HEK293 (cell line): ENCODE measurements around the gene SUPV3L1.
"Not testable (repeated sequence)": the region's sequence is repeated elsewhere in the genome, so short reads cannot be mapped to it uniquely, and the experiment has no call there.

Experiments
- CTCF ChIA-PET: fragments of 350-600 bp; formaldehyde crosslinking; extraction: SDS; loops from one replicate; lab custom pipeline; 2021; ENCODE audit warnings: antibody characterized with exemption; lab: Yijun Ruan, JAX
- POLR2A ChIA-PET: fragments of 300-600 bp; formaldehyde crosslinking; extraction: SDS; loops from one replicate; lab custom pipeline; 2020; ENCODE audit warnings: antibody characterized with exemption, inconsistent platforms; lab: Yijun Ruan, JAX
- H3K27ac ChIP-seq: fragments of 200-500 bp; sonication (Bioruptor generic); 2 replicates; pipeline ENCODE4 v1.5.1; 2014; ENCODE audit warnings: low read depth, low read length, control low read depth, inconsistent platforms; ENCODE audit errors: extremely low read depth
- H3K36me3 ChIP-seq, 2 experiments: fragments of 200-500 bp in 1 of 2; sonication (Bioruptor generic) in 1 of 2; 1 replicate in 1 of 2; 2 replicates in 1 of 2; pipeline ENCODE4 v1.5.1; 2014 to 2017; ENCODE audit warnings: inconsistent platforms in 2 of 2, low read length in 2 of 2; ENCODE audit not compliant: control insufficient read depth in 2 of 2, insufficient read depth in 1 of 2
- H3K4me1 ChIP-seq: fragments of 200-500 bp; sonication (Bioruptor generic); 2 replicates; pipeline ENCODE4 v1.5.1; 2014; ENCODE audit warnings: mild to moderate bottlenecking, low read length, inconsistent platforms; ENCODE audit not compliant: control insufficient read depth, insufficient read depth
- H3K4me3 ChIP-seq: 2 replicates; pipeline ENCODE4 v1.5.1; 2011; ENCODE audit warnings: low read depth, mild to moderate bottlenecking, control low read depth, low read length, moderate library complexity
- H3K9me3 ChIP-seq: fragments of 200-500 bp; sonication (Bioruptor generic); 2 replicates; pipeline ENCODE4 v1.5.1; 2014; ENCODE audit warnings: low read depth, low read length, inconsistent platforms; ENCODE audit not compliant: control insufficient read depth, insufficient read depth
- GLIS1 ChIP-seq: fragments of 450-650 bp; formaldehyde crosslinking; IDR thresholded peaks from 2 replicates; pipeline ENCODE4 v1.5.1; 2016; ENCODE audit warnings: missing biosample characterization, missing genetic modification characterization
- IKZF3 ChIP-seq: fragments of 450-650 bp; IDR thresholded peaks from 2 replicates; pipeline ENCODE4 v1.5.0; 2018; ENCODE audit warnings: missing biosample characterization, mild to moderate bottlenecking, missing genetic modification characterization, moderate library complexity
- KLF8 ChIP-seq: fragments of 450-650 bp; formaldehyde crosslinking; IDR thresholded peaks from 2 replicates; pipeline ENCODE4 v1.5.1; 2016; ENCODE audit warnings: missing biosample characterization, missing genetic modification characterization
- PRDM6 ChIP-seq: fragments of 450-650 bp; formaldehyde crosslinking; IDR thresholded peaks from 2 replicates; pipeline ENCODE4 v1.5.1; 2017; ENCODE audit warnings: missing biosample characterization, missing genetic modification characterization
- SCRT2 ChIP-seq: fragments of 450-650 bp; formaldehyde crosslinking; IDR thresholded peaks from 2 replicates; pipeline ENCODE4 v1.5.1; 2016; ENCODE audit warnings: missing biosample characterization, missing genetic modification characterization
- ZNF121 ChIP-seq: fragments of 450-650 bp; formaldehyde crosslinking; IDR thresholded peaks from 2 replicates; pipeline ENCODE4 v1.5.1; 2016; ENCODE audit warnings: missing biosample characterization, missing genetic modification characterization
- ZNF416 ChIP-seq: fragments of 450-650 bp; formaldehyde crosslinking; IDR thresholded peaks from 2 replicates; pipeline ENCODE4 v1.5.1; 2016; ENCODE audit warnings: missing biosample characterization, missing genetic modification characterization
- ZNF423 ChIP-seq: fragments of 450-650 bp; formaldehyde crosslinking; IDR thresholded peaks from 2 replicates; pipeline ENCODE4 v1.5.1; 2016; ENCODE audit warnings: missing biosample characterization, missing genetic modification characterization
- ZNF473 ChIP-seq: fragments of 450-650 bp; formaldehyde crosslinking; IDR thresholded peaks from 2 replicates; pipeline ENCODE4 v1.5.1; 2017; ENCODE audit warnings: missing biosample characterization, missing genetic modification characterization
- ZNF558 ChIP-seq: fragments of 450-650 bp; formaldehyde crosslinking; IDR thresholded peaks from 2 replicates; pipeline ENCODE4 v1.5.1; 2016; ENCODE audit warnings: missing biosample characterization, missing genetic modification characterization
- ZNF624 ChIP-seq: fragments of 450-650 bp; formaldehyde crosslinking; IDR thresholded peaks from 2 replicates; pipeline ENCODE4 v1.5.1; 2017; ENCODE audit warnings: missing biosample characterization, missing genetic modification characterization
- ZNF654 ChIP-seq: fragments of 450-650 bp; formaldehyde crosslinking; IDR thresholded peaks from 2 replicates; pipeline ENCODE4 v1.5.1; 2016; ENCODE audit warnings: low read depth, missing biosample characterization, missing genetic modification characterization
- ZNF677 ChIP-seq: fragments of 450-650 bp; IDR thresholded peaks from 2 replicates; pipeline ENCODE4 v1.5.0; 2018; ENCODE audit warnings: missing biosample characterization, mild to moderate bottlenecking, missing genetic modification characterization, moderate library complexity
- TF ChIP-seq, protein P1 (sequence below): fragments of 450-650 bp; formaldehyde crosslinking; conservative IDR thresholded peaks from 2 replicates; pipeline ENCODE4 v1.5.1; 2016; ENCODE audit warnings: low read depth, missing biosample characterization, missing genetic modification characterization
- TF ChIP-seq, protein P2 (sequence below): fragments of 450-650 bp; formaldehyde crosslinking; IDR thresholded peaks from 2 replicates; pipeline ENCODE4 v1.5.1; 2016; ENCODE audit warnings: missing biosample characterization, missing genetic modification characterization, borderline replicate concordance
- TF ChIP-seq, protein P3 (sequence below): fragments of 450-650 bp; formaldehyde crosslinking; IDR thresholded peaks from 2 replicates; pipeline ENCODE4 v1.5.1; 2017; ENCODE audit warnings: missing biosample characterization, missing genetic modification characterization

The SUPV3L1 gene

GRCh38 chr10:69139961-69140360 lies 40.1 kb upstream of the SUPV3L1 start:
- POLR2A ChIA-PET, result no interaction called here

GRCh38 chr10:69141304-69141703 lies 38.7 kb upstream of the SUPV3L1 start:
- POLR2A ChIA-PET, result no interaction called here
- Histone ChIP-seq H3K27ac (no peak overlapping the region), H3K4me1 (no peaks in the 10 kb centered on the region), H3K36me3 (peaks cover 9 to 10% of the 10 kb centered on the region in 2 experiments), H3K4me3 (no peak overlapping the region), H3K9me3 (no peaks in the 10 kb centered on the region)
- CTCF ChIA-PET, result no interaction called here
- no peak for TF ChIP-seq PRDM6
- TF ChIP-seq IKZF3, result no peak

More at GRCh38 chr10:69139961-69140360, 40.1 kb upstream of the SUPV3L1 start:
- peaks cover 19% of the 10 kb centered on the region in 2 experiments for H3K36me3 ChIP-seq
- TF ChIP-seq ZNF654 (tag by site-specific recombination), result no peak
- no peak for TF ChIP-seq SCRT2 (tag by site-specific recombination)
- CTCF ChIA-PET, result interaction anchor here (0.8 kb wide), 1 partner anchor 651 kb away, joined by 3 read pairs; no protein-coding TSS in a partner anchor
- no peak overlapping the region for H3K27ac ChIP-seq
- no peaks in the 10 kb centered on the region for H3K4me1 ChIP-seq
- H3K4me3 ChIP-seq, result no peak overlapping the region
- H3K9me3 ChIP-seq, result no peaks in the 10 kb centered on the region

- CTCF ChIA-PET, result interaction anchor here (0.7 kb wide), 1 partner anchor 23 kb away, joined by 4 read pairs; no protein-coding TSS in a partner anchor
- H3K4me3 ChIP-seq, H3K36me3 ChIP-seq, POLR2A ChIA-PET, H3K27ac ChIP-seq, H3K4me1 ChIP-seq, H3K9me3 ChIP-seq: not testable (repeated sequence)
- peak; percentile 85 for TF ChIP-seq ZNF121 (tag by site-specific recombination)
Observed at GRCh38 chr10:69142074-69142473, 38.0 kb upstream of the SUPV3L1 start.

DNA sequence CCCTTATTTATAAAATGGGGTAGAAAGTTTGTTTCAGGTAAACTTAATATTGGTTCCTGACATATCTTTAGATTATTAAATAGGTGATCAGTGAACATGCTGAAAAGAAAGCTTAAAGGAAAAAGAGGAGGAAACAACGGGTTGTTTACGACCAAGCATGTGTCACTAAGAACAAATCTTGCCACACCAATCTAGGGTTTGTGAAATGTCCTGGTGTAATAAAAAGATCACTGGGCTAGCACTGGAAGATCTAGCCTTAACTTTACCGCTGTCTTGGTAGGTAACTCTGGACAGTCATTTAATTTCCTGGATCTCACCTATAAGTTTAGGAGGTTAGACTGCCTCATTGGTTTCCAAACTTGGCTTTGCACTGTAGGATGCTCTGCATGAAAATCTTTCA lies 37.1 kb upstream of the SUPV3L1 start:
- Histone ChIP-seq H3K36me3 (peaks cover 0 to 4% of the 10 kb centered on the region in 2 experiments; a peak in 2 of 3 replicates), H3K27ac (no peak overlapping the region), H3K4me1 (no peaks in the 10 kb centered on the region), H3K9me3 (no peaks in the 10 kb centered on the region), H3K4me3 (no peak overlapping the region)
- POLR2A ChIA-PET, result no interaction called here
- CTCF ChIA-PET, result interaction anchor here (0.7 kb wide), 2 partner anchors 18 to 24 kb away, joined by 3 to 4 read pairs; no protein-coding TSS in a partner anchor
- TF ChIP-seq GLIS1 (tag by site-specific recombination) (no peak), ZNF416 (tag by site-specific recombination) (no peak), ZNF473 (tag by site-specific recombination) (no peak), ZNF624 (no peak), ZNF558 (tag by site-specific recombination) (no peak), ZNF423 (no peak), KLF8 (tag by site-specific recombination) (no peak), ZNF677 (tag by site-specific recombination) (no peak)
- TF ChIP-seq, protein P1, sequence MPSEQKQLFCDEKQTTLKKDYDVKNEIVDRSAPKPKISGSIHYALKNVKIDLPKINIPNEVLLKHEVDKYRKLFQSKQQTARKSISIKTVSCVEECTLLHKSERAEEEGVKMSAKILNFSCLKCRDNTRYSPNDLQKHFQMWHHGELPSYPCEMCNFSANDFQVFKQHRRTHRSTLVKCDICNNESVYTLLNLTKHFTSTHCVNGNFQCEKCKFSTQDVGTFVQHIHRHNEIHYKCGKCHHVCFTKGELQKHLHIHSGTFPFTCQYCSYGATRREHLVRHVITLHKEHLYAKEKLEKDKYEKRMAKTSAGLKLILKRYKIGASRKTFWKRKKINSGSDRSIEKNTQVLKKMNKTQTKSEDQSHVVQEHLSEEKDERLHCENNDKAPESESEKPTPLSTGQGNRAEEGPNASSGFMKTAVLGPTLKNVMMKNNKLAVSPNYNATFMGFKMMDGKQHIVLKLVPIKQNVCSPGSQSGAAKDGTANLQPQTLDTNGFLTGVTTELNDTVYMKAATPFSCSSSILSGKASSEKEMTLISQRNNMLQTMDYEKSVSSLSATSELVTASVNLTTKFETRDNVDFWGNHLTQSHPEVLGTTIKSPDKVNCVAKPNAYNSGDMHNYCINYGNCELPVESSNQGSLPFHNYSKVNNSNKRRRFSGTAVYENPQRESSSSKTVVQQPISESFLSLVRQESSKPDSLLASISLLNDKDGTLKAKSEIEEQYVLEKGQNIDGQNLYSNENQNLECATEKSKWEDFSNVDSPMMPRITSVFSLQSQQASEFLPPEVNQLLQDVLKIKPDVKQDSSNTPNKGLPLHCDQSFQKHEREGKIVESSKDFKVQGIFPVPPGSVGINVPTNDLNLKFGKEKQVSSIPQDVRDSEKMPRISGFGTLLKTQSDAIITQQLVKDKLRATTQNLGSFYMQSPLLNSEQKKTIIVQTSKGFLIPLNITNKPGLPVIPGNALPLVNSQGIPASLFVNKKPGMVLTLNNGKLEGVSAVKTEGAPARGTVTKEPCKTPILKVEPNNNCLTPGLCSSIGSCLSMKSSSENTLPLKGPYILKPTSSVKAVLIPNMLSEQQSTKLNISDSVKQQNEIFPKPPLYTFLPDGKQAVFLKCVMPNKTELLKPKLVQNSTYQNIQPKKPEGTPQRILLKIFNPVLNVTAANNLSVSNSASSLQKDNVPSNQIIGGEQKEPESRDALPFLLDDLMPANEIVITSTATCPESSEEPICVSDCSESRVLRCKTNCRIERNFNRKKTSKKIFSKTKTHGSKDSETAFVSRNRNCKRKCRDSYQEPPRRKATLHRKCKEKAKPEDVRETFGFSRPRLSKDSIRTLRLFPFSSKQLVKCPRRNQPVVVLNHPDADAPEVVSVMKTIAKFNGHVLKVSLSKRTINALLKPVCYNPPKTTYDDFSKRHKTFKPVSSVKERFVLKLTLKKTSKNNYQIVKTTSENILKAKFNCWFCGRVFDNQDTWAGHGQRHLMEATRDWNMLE, result no peak
- TF ChIP-seq, protein P2, sequence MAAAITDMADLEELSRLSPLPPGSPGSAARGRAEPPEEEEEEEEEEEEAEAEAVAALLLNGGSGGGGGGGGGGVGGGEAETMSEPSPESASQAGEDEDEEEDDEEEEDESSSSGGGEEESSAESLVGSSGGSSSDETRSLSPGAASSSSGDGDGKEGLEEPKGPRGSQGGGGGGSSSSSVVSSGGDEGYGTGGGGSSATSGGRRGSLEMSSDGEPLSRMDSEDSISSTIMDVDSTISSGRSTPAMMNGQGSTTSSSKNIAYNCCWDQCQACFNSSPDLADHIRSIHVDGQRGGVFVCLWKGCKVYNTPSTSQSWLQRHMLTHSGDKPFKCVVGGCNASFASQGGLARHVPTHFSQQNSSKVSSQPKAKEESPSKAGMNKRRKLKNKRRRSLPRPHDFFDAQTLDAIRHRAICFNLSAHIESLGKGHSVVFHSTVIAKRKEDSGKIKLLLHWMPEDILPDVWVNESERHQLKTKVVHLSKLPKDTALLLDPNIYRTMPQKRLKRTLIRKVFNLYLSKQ, result no peak
- TF ChIP-seq, protein P3, sequence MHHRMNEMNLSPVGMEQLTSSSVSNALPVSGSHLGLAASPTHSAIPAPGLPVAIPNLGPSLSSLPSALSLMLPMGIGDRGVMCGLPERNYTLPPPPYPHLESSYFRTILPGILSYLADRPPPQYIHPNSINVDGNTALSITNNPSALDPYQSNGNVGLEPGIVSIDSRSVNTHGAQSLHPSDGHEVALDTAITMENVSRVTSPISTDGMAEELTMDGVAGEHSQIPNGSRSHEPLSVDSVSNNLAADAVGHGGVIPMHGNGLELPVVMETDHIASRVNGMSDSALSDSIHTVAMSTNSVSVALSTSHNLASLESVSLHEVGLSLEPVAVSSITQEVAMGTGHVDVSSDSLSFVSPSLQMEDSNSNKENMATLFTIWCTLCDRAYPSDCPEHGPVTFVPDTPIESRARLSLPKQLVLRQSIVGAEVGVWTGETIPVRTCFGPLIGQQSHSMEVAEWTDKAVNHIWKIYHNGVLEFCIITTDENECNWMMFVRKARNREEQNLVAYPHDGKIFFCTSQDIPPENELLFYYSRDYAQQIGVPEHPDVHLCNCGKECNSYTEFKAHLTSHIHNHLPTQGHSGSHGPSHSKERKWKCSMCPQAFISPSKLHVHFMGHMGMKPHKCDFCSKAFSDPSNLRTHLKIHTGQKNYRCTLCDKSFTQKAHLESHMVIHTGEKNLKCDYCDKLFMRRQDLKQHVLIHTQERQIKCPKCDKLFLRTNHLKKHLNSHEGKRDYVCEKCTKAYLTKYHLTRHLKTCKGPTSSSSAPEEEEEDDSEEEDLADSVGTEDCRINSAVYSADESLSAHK (tag by site-specific recombination), result no peak
